Measurements from ENCODE around the gene C2orf80. TPM values are rescaled to one million over a fixed set of nuclear protein-coding genes. Genes with fewer than 3 reads are reported as not detected.
A peak's percentile ranks its signal among the peaks of the same experiment; 100 is the strongest.

C2orf80 gene
- total and polyA plus RNA-seq, 2 donors from 2014 or later: not detected

DNA sequence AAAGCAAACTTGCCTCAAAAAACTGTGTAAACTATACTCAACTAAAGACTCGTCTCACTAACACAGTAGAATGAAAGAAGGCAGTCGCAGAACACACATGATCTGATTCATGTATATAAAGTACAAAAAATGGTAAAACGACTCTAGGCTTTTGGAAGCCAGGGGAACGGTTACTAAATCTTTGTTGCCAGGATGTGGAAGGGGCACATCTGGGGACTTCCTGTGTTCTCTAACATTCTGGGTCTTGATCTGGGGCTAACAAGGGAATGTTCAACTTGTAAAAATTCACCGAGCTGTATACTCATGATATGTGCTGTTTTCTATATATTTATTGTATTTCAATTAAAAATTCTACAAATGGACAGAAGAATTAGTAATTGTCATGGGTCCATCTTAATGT, 14.3 kb upstream of the C2orf80 start:
- no peaks in the 10 kb centered on the region for H3K4me1 ChIP-seq (ENCODE audit: control insufficient read depth in 2 of 3, insufficient read depth in 2 of 3, low read depth in 1 of 3, low read length in 3 of 3)
- TF ChIP-seq, protein P1, sequence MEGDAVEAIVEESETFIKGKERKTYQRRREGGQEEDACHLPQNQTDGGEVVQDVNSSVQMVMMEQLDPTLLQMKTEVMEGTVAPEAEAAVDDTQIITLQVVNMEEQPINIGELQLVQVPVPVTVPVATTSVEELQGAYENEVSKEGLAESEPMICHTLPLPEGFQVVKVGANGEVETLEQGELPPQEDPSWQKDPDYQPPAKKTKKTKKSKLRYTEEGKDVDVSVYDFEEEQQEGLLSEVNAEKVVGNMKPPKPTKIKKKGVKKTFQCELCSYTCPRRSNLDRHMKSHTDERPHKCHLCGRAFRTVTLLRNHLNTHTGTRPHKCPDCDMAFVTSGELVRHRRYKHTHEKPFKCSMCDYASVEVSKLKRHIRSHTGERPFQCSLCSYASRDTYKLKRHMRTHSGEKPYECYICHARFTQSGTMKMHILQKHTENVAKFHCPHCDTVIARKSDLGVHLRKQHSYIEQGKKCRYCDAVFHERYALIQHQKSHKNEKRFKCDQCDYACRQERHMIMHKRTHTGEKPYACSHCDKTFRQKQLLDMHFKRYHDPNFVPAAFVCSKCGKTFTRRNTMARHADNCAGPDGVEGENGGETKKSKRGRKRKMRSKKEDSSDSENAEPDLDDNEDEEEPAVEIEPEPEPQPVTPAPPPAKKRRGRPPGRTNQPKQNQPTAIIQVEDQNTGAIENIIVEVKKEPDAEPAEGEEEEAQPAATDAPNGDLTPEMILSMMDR (IDR thresholded peaks at IDR 0.05; ENCODE audit: borderline replicate concordance, extremely low read depth, insufficient read depth): no peak
- DNase-seq (peak in 1 of 5 donors; percentile 6), FAIRE-seq (no peak)
- no peak overlapping the region for H3K27ac ChIP-seq (ENCODE audit: low read depth in 2 of 2, low read length in 2 of 2)
- no peak overlapping the region for H3K4me3 ChIP-seq (ENCODE audit: low read length in 3 of 3)
- intact Hi-C loops (cut with DNase I): no loop called here
- no peaks in the 10 kb centered on the region for H3K9me3 ChIP-seq (ENCODE audit: control insufficient read depth in 2 of 3, insufficient read depth in 1 of 3, low read length in 3 of 3)
- H3K27me3 ChIP-seq (ENCODE audit: control insufficient read depth, insufficient read depth, low read length): no peaks in the 10 kb centered on the region
- H3K36me3 ChIP-seq (ENCODE audit: control insufficient read depth in 2 of 3, insufficient read depth in 3 of 3, low read length in 3 of 3): no peaks in the 10 kb centered on the region
- no peak overlapping the region for H3K9ac ChIP-seq (ENCODE audit: low read length in 3 of 3)

DNA sequence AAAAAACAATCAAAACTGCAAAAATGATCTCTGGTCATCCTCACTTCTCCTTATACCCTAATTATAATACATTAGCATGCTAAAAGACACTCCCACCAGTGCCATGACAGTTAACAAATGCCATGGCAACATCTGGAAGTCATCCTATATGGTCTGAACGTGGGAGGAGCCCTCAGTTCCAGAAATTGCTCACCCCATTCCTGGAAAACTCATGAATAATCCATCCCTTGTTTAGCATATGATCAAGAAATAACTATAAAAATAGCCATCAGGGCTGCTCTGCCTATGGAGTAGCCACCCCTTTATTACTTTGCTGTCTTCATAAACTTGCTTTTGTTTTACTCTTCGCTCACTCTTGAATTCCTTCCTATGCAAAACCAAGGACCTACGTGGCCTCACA, 5.7 kb upstream of the C2orf80 start:
- no peaks in the 10 kb centered on the region for H3K9me3 ChIP-seq (ENCODE audit: control insufficient read depth in 2 of 3, insufficient read depth in 1 of 3, low read length in 3 of 3)
- FAIRE-seq (no peak), DNase-seq (no peak)
- intact Hi-C loops (cut with DNase I): no loop called here
- H3K27ac ChIP-seq (ENCODE audit: low read depth in 2 of 2, low read length in 2 of 2): no peak overlapping the region
- H3K27me3 ChIP-seq (ENCODE audit: control insufficient read depth, insufficient read depth, low read length): no peaks in the 10 kb centered on the region
- TF ChIP-seq, protein P1 (IDR thresholded peaks at IDR 0.05; ENCODE audit: borderline replicate concordance, extremely low read depth, insufficient read depth): no peak
- no peaks in the 10 kb centered on the region for H3K36me3 ChIP-seq (ENCODE audit: control insufficient read depth in 2 of 3, insufficient read depth in 3 of 3, low read length in 3 of 3)
- no peak overlapping the region for H3K9ac ChIP-seq (ENCODE audit: low read length in 3 of 3)
- H3K4me1 ChIP-seq (ENCODE audit: control insufficient read depth in 2 of 3, insufficient read depth in 2 of 3, low read depth in 1 of 3, low read length in 3 of 3): no peaks in the 10 kb centered on the region
- H3K4me3 ChIP-seq (ENCODE audit: low read length in 3 of 3): no peak overlapping the region

DNA sequence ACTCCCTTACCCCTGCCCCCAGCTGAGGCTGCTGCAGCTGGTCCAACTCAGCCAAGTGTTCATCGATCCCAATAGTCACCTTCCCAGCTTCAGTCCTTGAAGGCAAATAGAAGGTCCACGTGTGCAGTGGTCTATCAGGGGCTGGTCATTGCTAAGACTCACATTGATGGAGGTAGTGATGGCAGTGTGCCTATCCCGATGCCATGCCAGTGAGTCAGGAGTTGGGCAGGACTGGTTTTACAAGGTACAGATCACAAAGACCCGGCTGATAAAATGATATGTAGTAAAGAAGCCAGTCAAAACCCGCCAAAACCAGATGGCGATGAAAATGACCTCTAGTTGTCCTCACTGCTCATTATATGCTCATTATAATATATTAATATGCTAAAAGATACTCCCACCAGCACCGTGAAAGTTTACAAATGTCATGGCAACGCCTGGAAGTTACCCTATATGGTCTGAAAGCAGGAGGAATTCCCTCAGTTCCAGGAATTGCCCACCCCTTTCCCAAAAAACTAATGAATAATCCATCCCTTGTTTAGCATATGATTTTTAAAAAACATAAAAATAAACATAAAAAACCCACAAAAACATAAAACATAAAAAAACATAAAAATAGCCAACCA, 2.9 kb upstream of the C2orf80 start:
- Histone ChIP-seq H3K27ac (ENCODE audit: low read depth in 2 of 2, low read length in 2 of 2) (no peak overlapping the region), H3K27me3 (ENCODE audit: control insufficient read depth, insufficient read depth, low read length) (no peaks in the 10 kb centered on the region), H3K9ac (ENCODE audit: low read length in 3 of 3) (no peak overlapping the region), H3K4me1 (ENCODE audit: control insufficient read depth in 2 of 3, insufficient read depth in 2 of 3, low read depth in 1 of 3, low read length in 3 of 3) (no peaks in the 10 kb centered on the region), H3K4me3 (ENCODE audit: low read length in 3 of 3) (no peak overlapping the region), H3K9me3 (ENCODE audit: control insufficient read depth in 2 of 3, insufficient read depth in 1 of 3, low read length in 3 of 3) (no peaks in the 10 kb centered on the region), H3K36me3 (ENCODE audit: control insufficient read depth in 2 of 3, insufficient read depth in 3 of 3, low read length in 3 of 3) (no peaks in the 10 kb centered on the region)
- intact Hi-C loops (cut with DNase I): no loop called here
- DNase-seq (no peak), FAIRE-seq (no peak)
- TF ChIP-seq, protein P1 (IDR thresholded peaks at IDR 0.05; ENCODE audit: borderline replicate concordance, extremely low read depth, insufficient read depth): no peak
